IMR-90 (cell line): ENCODE data around the gene BRD4. TPM values are rescaled to one million over a fixed set of nuclear protein-coding genes. Genes with fewer than 3 reads are reported as not detected.
A peak's percentile ranks its signal among the peaks of the same experiment; 100 is the strongest.

Experiments used
- ATAC-seq: fragments of 200-7000 bp; cut with Tn5 transposase; 2 replicates; pipeline ENCODE4 v1.9.1; 2020; ENCODE audit warnings: low read depth, mild to moderate bottlenecking, moderate library complexity
- BruUV-seq: library from RNA; stranded (reverse); fragments of 400-500 nt; replicated peaks from 2 replicates; lab custom pipeline; 2021; lab: Mats Ljungman, UMichigan
- CTCF ChIA-PET: fragments of 300-600 bp; formaldehyde crosslinking; extraction: SDS; loops from one replicate; lab custom pipeline; 2021; ENCODE audit warnings: antibody characterized with exemption; lab: Yijun Ruan, JAX
- POLR2A ChIA-PET: fragments of 300-600 bp; sonication (Branson Sonifier 250); formaldehyde crosslinking; loops from one replicate; lab custom pipeline; 2022; ENCODE audit warnings: antibody characterized with exemption; ENCODE audit not compliant: unreplicated experiment; lab: Charles Lee
- DNase-seq: peaks from one replicate; pipeline ENCODE4 v3.0.0; 2013
- H2AFZ ChIP-seq: replicated peaks from 2 replicates; pipeline ENCODE3; 2013; ENCODE audit warnings: low read length, mild to moderate bottlenecking; ENCODE audit not compliant: poor library complexity
- H2AK5ac ChIP-seq: 2 replicates; pipeline ENCODE4 v1.6.1; 2013; ENCODE audit warnings: low read depth, low read length, inconsistent platforms
- H2AK9ac ChIP-seq: replicated peaks from 2 replicates; pipeline ENCODE3; 2013; ENCODE audit warnings: mild to moderate bottlenecking, low read depth, low read length, moderate library complexity; ENCODE audit not compliant: poor library complexity
- H2BK120ac ChIP-seq: 2 replicates; pipeline ENCODE4 v1.6.1; 2013; ENCODE audit warnings: low read depth, low read length, inconsistent platforms
- H2BK15ac ChIP-seq: 3 replicates; pipeline ENCODE4 v1.6.1; 2013; ENCODE audit warnings: low read depth, low read length, inconsistent platforms
- H2BK20ac ChIP-seq: 2 replicates; pipeline ENCODE4 v1.6.1; 2013; ENCODE audit warnings: low read depth, mild to moderate bottlenecking, inconsistent platforms, low read length, moderate library complexity
- H2BK5ac ChIP-seq: 2 replicates; pipeline ENCODE4 v1.6.1; 2013; ENCODE audit warnings: mild to moderate bottlenecking, low read depth, low read length, inconsistent platforms; ENCODE audit not compliant: poor library complexity, severe bottlenecking
- H3K14ac ChIP-seq: replicated peaks from 2 replicates; pipeline ENCODE4 v1.6.1; 2013; ENCODE audit warnings: low read depth, low read length, inconsistent platforms
- H3K18ac ChIP-seq: 2 replicates; pipeline ENCODE4 v1.6.1; 2013; ENCODE audit warnings: low read depth, low read length, control low read depth
- H3K23ac ChIP-seq: 2 replicates; pipeline ENCODE4 v1.6.1; 2013; ENCODE audit warnings: low read depth, low read length, inconsistent platforms
- H3K27ac ChIP-seq: 2 replicates; pipeline ENCODE4 v1.5.1; 2013; ENCODE audit warnings: mild to moderate bottlenecking, control low read depth, low read length; ENCODE audit not compliant: insufficient read depth
- H3K27me3 ChIP-seq: 2 replicates; pipeline ENCODE4 v1.6.1; 2013; ENCODE audit warnings: low read length; ENCODE audit not compliant: control insufficient read depth, insufficient read depth
- H3K36me3 ChIP-seq: 2 replicates; pipeline ENCODE4 v1.6.1; 2013; ENCODE audit warnings: low read length, mixed read lengths; ENCODE audit not compliant: control insufficient read depth, insufficient read depth
- H3K4ac ChIP-seq: 2 replicates; pipeline ENCODE4 v1.6.1; 2013; ENCODE audit warnings: low read depth, low read length, inconsistent platforms
- H3K4me1 ChIP-seq: 2 replicates; pipeline ENCODE4 v1.6.1; 2013; ENCODE audit warnings: low read length, mixed read lengths; ENCODE audit not compliant: control insufficient read depth, insufficient read depth
- H3K4me2 ChIP-seq: 2 replicates; pipeline ENCODE4 v1.6.1; 2013; ENCODE audit warnings: low read depth, mild to moderate bottlenecking, control low read depth, low read length, moderate library complexity
- H3K4me3 ChIP-seq: 2 replicates; pipeline ENCODE4 v1.5.1; 2013; ENCODE audit warnings: low read depth, mild to moderate bottlenecking, control low read depth, low read length, moderate library complexity; ENCODE audit not compliant: insufficient read depth
- H3K56ac ChIP-seq: 2 replicates; pipeline ENCODE4 v1.6.1; 2013; ENCODE audit warnings: low read length, inconsistent platforms; ENCODE audit not compliant: insufficient read depth; ENCODE audit errors: extremely low read depth
- H3K79me1 ChIP-seq, 2 experiments: 2 replicates each; pipeline ENCODE4 v1.6.1; 2013; ENCODE audit warnings: low read length in 2 of 2, inconsistent platforms in 1 of 2, low read depth in 1 of 2
- H3K9ac ChIP-seq: 2 replicates; pipeline ENCODE4 v1.6.1; 2013; ENCODE audit warnings: low read depth, low read length, control low read depth
- H3K9me1 ChIP-seq: 2 replicates; pipeline ENCODE4 v1.6.1; 2013; ENCODE audit warnings: low read length, inconsistent platforms; ENCODE audit not compliant: insufficient read depth
- H3K9me3 ChIP-seq: 2 replicates; pipeline ENCODE4 v1.6.1; 2013; ENCODE audit warnings: low read length; ENCODE audit not compliant: control insufficient read depth, insufficient read depth
- H4K20me1 ChIP-seq: 2 replicates; pipeline ENCODE4 v1.6.1; 2013; ENCODE audit warnings: low read length, inconsistent platforms; ENCODE audit not compliant: insufficient read depth
- H4K5ac ChIP-seq: 2 replicates; pipeline ENCODE4 v1.6.1; 2013; ENCODE audit warnings: mild to moderate bottlenecking, low read depth, low read length, control low read depth
- H4K8ac ChIP-seq, 2 experiments: 2 replicates each; pipeline ENCODE4 v1.6.1; 2013; ENCODE audit warnings: low read depth in 2 of 2, low read length in 2 of 2, control low read depth in 1 of 2, inconsistent platforms in 1 of 2
- H4K91ac ChIP-seq: 2 replicates; pipeline ENCODE4 v1.6.1; 2013; ENCODE audit warnings: low read depth, low read length, inconsistent platforms; ENCODE audit not compliant: insufficient read depth
- CEBPB ChIP-seq: IDR thresholded peaks from 2 replicates; pipeline ENCODE4 v1.6.1; 2012; ENCODE audit warnings: low read depth, low read length, improper control_type of control experiment
- CHD1 ChIP-seq: IDR thresholded peaks from 2 replicates; pipeline ENCODE4 v1.6.1; 2012; ENCODE audit warnings: low read depth, low read length, improper control_type of control experiment
- MAZ ChIP-seq: IDR thresholded peaks from 2 replicates; pipeline ENCODE4 v1.6.1; 2012; ENCODE audit warnings: low read depth, mild to moderate bottlenecking, low read length, improper control_type of control experiment, moderate library complexity, borderline replicate concordance
- MXI1 ChIP-seq: IDR thresholded peaks from 2 replicates; pipeline ENCODE4 v1.6.1; 2012; ENCODE audit warnings: low read depth, mild to moderate bottlenecking, low read length, moderate library complexity, borderline replicate concordance
- WGBS, 2 experiments: methylation state at CpG; one replicate each; pipeline versions ENCODE4 v1.1.5 to v1.1.7; 2013; ENCODE audit warnings: missing lambda C conversion rate in 2 of 2; ENCODE audit not compliant: insufficient read length in 1 of 2; ENCODE audit errors: extremely low coverage in 2 of 2; 5-methylcytosine and 5-hydroxymethylcytosine counted together
- dilution Hi-C: fragments of 300-500 bp; cut with HindIII; formaldehyde crosslinking; loops from one replicate; pipeline ENCODE4 v1.14.3; 2018; ENCODE audit warnings: low sequenced_read_pairs; ENCODE audit not compliant: unreplicated experiment
- in situ Hi-C: fragments of 300-500 bp; cut with MboI; formaldehyde crosslinking; loops from 3 replicates; pipeline ENCODE4 v1.14.3; 2019; ENCODE audit warnings: low sequenced_read_pairs, inconsistent platforms, mixed read lengths
- intact Hi-C: fragments of 100-400 bp; cut with micrococcal nuclease; formaldehyde crosslinking; loops from 2 replicates; pipeline ENCODE4 v1.10.0; 2022
- polyA plus RNA-seq, 3 experiments: library from polyadenylated mRNA; depleted of rRNA; stranded (reverse); fragments of >200 nt; gene quantifications; 2 replicates each; pipeline ENCODE4 v1.2.3, GENCODE V29; 2012; ENCODE audit warnings: low replicate concordance in 1 of 3
- total RNA-seq: library from RNA; depleted of rRNA; stranded (reverse); fragments of >200 nt; gene quantifications from 2 replicates; pipeline ENCODE4 v1.2.3, GENCODE V29; 2012

Gene BRD4
- total and polyA plus RNA-seq, 2 of the 4 experiments (the other 2 are of a cell fraction) = 7.0 to 21.1 TPM

DNA sequence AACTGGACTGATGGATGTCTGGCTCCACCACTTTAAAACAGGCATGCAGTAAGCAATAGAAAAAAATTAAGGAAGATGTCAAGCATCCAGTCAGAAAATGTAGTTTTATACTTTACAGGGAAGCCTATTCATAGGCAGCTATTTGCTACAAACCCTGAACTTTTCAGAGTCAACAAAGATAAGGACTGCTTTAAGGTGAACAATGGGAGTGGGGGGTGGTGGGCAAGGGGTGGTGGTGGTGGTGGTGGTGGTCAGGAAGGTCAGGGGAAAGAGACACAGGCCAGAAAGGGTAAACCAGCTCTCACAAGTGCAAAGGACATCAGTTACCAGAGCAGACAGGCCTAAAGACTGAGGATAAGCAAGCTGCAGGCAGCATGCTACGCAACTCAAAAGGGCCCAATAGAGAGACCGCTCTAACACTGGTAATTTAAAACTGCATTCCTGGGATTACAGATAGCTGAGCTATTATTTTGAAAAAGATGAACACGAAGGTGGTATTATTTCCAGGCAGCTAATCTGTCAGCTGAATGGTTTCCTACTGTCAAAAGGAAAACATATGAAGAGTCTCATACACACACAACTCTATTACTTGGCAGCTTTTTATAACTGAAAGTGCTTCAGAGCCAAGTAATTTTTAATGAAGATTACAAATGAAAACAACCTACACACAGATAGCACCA is 14.8 kb downstream of the BRD4 start:
- Histone ChIP-seq H3K14ac (0 out of 2 replicates have a peak overlapping the region, but pooled peaks have one; percentile 12), H3K18ac (no peak overlapping the region), H4K8ac (no peak overlapping the region), H3K4me2 (peak overlapping the region; percentile 46), H3K9me3 (no peaks in the 10 kb centered on the region), H3K9ac (no peak overlapping the region), H3K4me3 (no peak overlapping the region), H4K91ac (no peak overlapping the region), H2BK120ac (no peak overlapping the region), H2AFZ (no peak overlapping the region), H3K27ac (peak overlapping the region; percentile 20; the same call in 1 of the 2 replicates), H4K20me1 (peaks cover 97% of the 10 kb centered on the region), H3K9me1 (peaks cover 59% of the 10 kb centered on the region), H3K23ac (peak overlapping the region; percentile 33; the same call in 1 of the 2 replicates), H3K4ac (peak overlapping the region; percentile 3), H2BK15ac (no peak overlapping the region), H3K27me3 (no peaks in the 10 kb centered on the region), H3K4me1 (peaks cover 49% of the 10 kb centered on the region), H3K36me3 (no peaks in the 10 kb centered on the region; the same call in 1 of the 2 replicates), H3K56ac (no peak overlapping the region), H3K79me1 (peaks cover 0 to 78% of the 10 kb centered on the region in 2 experiments; a peak in 2 of 4 replicates), H2AK9ac (no peak overlapping the region), H2BK5ac (no peak overlapping the region), H4K5ac (no peak overlapping the region), H2BK20ac (no peak overlapping the region), H2AK5ac (0 out of 2 replicates have a peak overlapping the region, but pooled peaks have one; percentile 35)
- 20% methylated on average over 1 of the region's 3 CpGs; no CpG with 5 or more reads in 1 of the 2 experiments for WGBS, 2 experiments
- intact Hi-C loops (no loop called here), dilution Hi-C loops (no loop called here), in situ Hi-C loops (no loop called here)
- POLR2A ChIA-PET = no interaction called here
- CTCF ChIA-PET = interaction anchor here (1.0 kb wide), 1 partner anchor 13 kb away, joined by 4 read pairs; no protein-coding TSS in a partner anchor
- no TSS peak for BruUV-seq
- DNase-seq (peak; percentile 80), ATAC-seq (peak; percentile 85)
- TF ChIP-seq CHD1 (no peak), MXI1 (0 out of 2 replicates have a peak, but pooled peaks have one; percentile 27), CEBPB (peak; percentile 15; the same call in 1 of the 2 replicates), MAZ (no peak)
